ENCODE results near the gene SAMD4A.

DNA sequence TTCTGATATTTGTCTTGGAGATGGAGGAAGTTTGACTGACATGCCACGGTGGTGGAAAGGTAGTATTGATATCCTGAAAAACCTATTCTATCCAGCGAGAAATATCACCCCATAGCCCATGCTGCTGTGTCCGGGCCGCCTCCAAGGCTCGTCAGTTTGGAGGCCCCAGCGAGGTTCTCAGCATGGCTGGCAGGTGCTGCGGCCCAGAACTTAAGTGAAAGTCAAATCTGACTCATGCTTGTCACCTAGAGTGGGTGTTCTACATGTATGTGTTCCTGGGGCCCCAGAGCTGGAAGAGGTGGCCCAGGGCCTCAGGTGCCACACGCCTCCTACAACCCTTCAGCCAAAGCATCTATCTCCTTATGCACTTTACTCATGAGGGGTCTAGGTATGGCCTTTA, 242.8 kb downstream of the SAMD4A start:
- TF ChIP-seq, protein P1, sequence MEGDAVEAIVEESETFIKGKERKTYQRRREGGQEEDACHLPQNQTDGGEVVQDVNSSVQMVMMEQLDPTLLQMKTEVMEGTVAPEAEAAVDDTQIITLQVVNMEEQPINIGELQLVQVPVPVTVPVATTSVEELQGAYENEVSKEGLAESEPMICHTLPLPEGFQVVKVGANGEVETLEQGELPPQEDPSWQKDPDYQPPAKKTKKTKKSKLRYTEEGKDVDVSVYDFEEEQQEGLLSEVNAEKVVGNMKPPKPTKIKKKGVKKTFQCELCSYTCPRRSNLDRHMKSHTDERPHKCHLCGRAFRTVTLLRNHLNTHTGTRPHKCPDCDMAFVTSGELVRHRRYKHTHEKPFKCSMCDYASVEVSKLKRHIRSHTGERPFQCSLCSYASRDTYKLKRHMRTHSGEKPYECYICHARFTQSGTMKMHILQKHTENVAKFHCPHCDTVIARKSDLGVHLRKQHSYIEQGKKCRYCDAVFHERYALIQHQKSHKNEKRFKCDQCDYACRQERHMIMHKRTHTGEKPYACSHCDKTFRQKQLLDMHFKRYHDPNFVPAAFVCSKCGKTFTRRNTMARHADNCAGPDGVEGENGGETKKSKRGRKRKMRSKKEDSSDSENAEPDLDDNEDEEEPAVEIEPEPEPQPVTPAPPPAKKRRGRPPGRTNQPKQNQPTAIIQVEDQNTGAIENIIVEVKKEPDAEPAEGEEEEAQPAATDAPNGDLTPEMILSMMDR (conservative IDR thresholded peaks at IDR 0.05): no peak
- no peak for TF ChIP-seq EZH2 (IDR thresholded peaks at IDR 0.05; ENCODE audit: low read depth)

All from PC-9 (cell line).